H9 (cell line): Measurements from ENCODE around the gene SLC2A4. TPM values are rescaled to one million over a fixed set of nuclear protein-coding genes. Genes with fewer than 3 reads are reported as not detected.
A peak's percentile ranks its signal among the peaks of the same experiment; 100 is the strongest.

ENCODE experiments used
- DNase-seq: peaks from one replicate; pipeline ENCODE4 v3.0.0-alpha.2; 2017
- H2AFZ ChIP-seq: one replicate; pipeline ENCODE4 v1.6.1; 2013; ENCODE audit warnings: mild to moderate bottlenecking, low read length, control low read depth, moderate library complexity
- H2AK5ac ChIP-seq: 2 replicates; pipeline ENCODE4 v1.6.1; 2013; ENCODE audit warnings: low read length, control low read depth, mixed read lengths; ENCODE audit not compliant: insufficient read length
- H2BK120ac ChIP-seq: one replicate; pipeline ENCODE4 v1.6.1; 2013; ENCODE audit warnings: low read depth, mild to moderate bottlenecking, low read length, control low read depth, inconsistent platforms; ENCODE audit not compliant: poor library complexity, severe bottlenecking
- H2BK12ac ChIP-seq: 2 replicates; pipeline ENCODE4 v1.6.1; 2013; ENCODE audit warnings: low read length, control low read depth, mixed read lengths, low read depth; ENCODE audit not compliant: insufficient read length
- H2BK15ac ChIP-seq: 2 replicates; pipeline ENCODE4 v1.6.1; 2013; ENCODE audit warnings: low read depth, low read length, control low read depth
- H2BK20ac ChIP-seq: one replicate; pipeline ENCODE4 v1.6.1; 2013; ENCODE audit warnings: low read depth, mild to moderate bottlenecking, low read length, control low read depth, inconsistent platforms; ENCODE audit not compliant: poor library complexity, severe bottlenecking
- H2BK5ac ChIP-seq: 2 replicates; pipeline ENCODE4 v1.6.1; 2013; ENCODE audit warnings: low read length, control low read depth, mixed read lengths; ENCODE audit not compliant: insufficient read length
- H3K14ac ChIP-seq: 2 replicates; pipeline ENCODE4 v1.6.1; 2013; ENCODE audit warnings: low read length, control low read depth; ENCODE audit not compliant: insufficient read depth
- H3K18ac ChIP-seq: 2 replicates; pipeline ENCODE4 v1.6.1; 2013; ENCODE audit warnings: low read depth, mild to moderate bottlenecking, mixed read lengths, low read length, control low read depth; ENCODE audit not compliant: insufficient read length
- H3K23ac ChIP-seq: 2 replicates; pipeline ENCODE4 v1.6.1; 2013; ENCODE audit warnings: low read length, control low read depth, mixed read lengths, low read depth; ENCODE audit not compliant: insufficient read length
- H3K23me2 ChIP-seq: 2 replicates; pipeline ENCODE4 v1.6.1; 2013; ENCODE audit warnings: low read depth, mild to moderate bottlenecking, mixed read lengths, low read length, control low read depth; ENCODE audit not compliant: insufficient read length, poor library complexity, severe bottlenecking
- H3K27ac ChIP-seq: 2 replicates; pipeline ENCODE4 v1.5.1; 2013; ENCODE audit warnings: low read length, control low read depth, mixed read lengths, low read depth; ENCODE audit not compliant: insufficient read length
- H3K27me3 ChIP-seq: 2 replicates; pipeline ENCODE4 v1.6.1; 2013; ENCODE audit warnings: low read length, control low read depth, inconsistent platforms; ENCODE audit not compliant: insufficient read depth
- H3K4ac ChIP-seq: 2 replicates; pipeline ENCODE4 v1.6.1; 2013; ENCODE audit warnings: low read depth, mild to moderate bottlenecking, control low read depth, inconsistent platforms, low read length, moderate library complexity
- H3K4me1 ChIP-seq: 2 replicates; pipeline ENCODE4 v1.6.1; 2013; ENCODE audit warnings: low read length, control low read depth, inconsistent platforms; ENCODE audit not compliant: insufficient read depth
- H3K4me2 ChIP-seq: 2 replicates; pipeline ENCODE4 v1.6.1; 2013; ENCODE audit warnings: low read length, control low read depth, mixed read lengths; ENCODE audit not compliant: insufficient read length, insufficient read depth
- H3K56ac ChIP-seq: 2 replicates; pipeline ENCODE4 v1.6.1; 2013; ENCODE audit warnings: low read depth, mild to moderate bottlenecking, mixed read lengths, low read length, control low read depth; ENCODE audit not compliant: insufficient read length
- H3K79me1 ChIP-seq: 2 replicates; pipeline ENCODE4 v1.6.1; 2013; ENCODE audit warnings: low read depth, mild to moderate bottlenecking, moderate library complexity, low read length, control low read depth, inconsistent platforms; ENCODE audit not compliant: insufficient read depth, poor library complexity, severe bottlenecking
- H3K79me2 ChIP-seq: 2 replicates; pipeline ENCODE4 v1.6.1; 2013; ENCODE audit warnings: low read length, control low read depth, inconsistent platforms; ENCODE audit not compliant: insufficient read depth
- H3K9ac ChIP-seq: 2 replicates; pipeline ENCODE4 v1.6.1; 2013; ENCODE audit warnings: low read length, control low read depth, mixed read lengths; ENCODE audit not compliant: insufficient read length; ENCODE audit errors: extremely low read depth
- H3K9me3 ChIP-seq: one replicate; pipeline ENCODE4 v1.6.1; 2013; ENCODE audit warnings: low read depth, low read length, inconsistent platforms; ENCODE audit not compliant: control insufficient read depth
- H3T11ph ChIP-seq: one replicate; pipeline ENCODE4 v1.6.1; 2013; ENCODE audit warnings: mild to moderate bottlenecking, low read length, control low read depth, inconsistent platforms
- H4K20me1 ChIP-seq: one replicate; pipeline ENCODE4 v1.6.1; 2013; ENCODE audit not compliant: control insufficient read depth, insufficient read length, insufficient read depth
- H4K5ac ChIP-seq: 2 replicates; pipeline ENCODE4 v1.6.1; 2013; ENCODE audit warnings: low read depth, mild to moderate bottlenecking, mixed read lengths, low read length, control low read depth; ENCODE audit not compliant: insufficient read length
- H4K8ac ChIP-seq: replicated peaks from 2 replicates; pipeline ENCODE4 v1.6.1; 2013; ENCODE audit warnings: low read length, control low read depth, mixed read lengths, low read depth; ENCODE audit not compliant: insufficient read length
- H4K91ac ChIP-seq: 2 replicates; pipeline ENCODE4 v1.6.1; 2013; ENCODE audit warnings: low read depth, mild to moderate bottlenecking, moderate library complexity, mixed read lengths, low read length, control low read depth; ENCODE audit not compliant: insufficient read length
- H3K27ac Mint-ChIP-seq, 3 experiments: 2 replicates in 2 of 3; 3 replicates in 1 of 3; pipeline ENCODE4 v1.8.0; 2020 to 2021; ENCODE audit warnings: mixed read lengths in 3 of 3, mild to moderate bottlenecking in 1 of 3, moderate library complexity in 1 of 3
- H3K27me3 Mint-ChIP-seq: 2 replicates; pipeline ENCODE4 v1.8.0; 2021; ENCODE audit warnings: low read depth, mild to moderate bottlenecking, moderate library complexity, mixed read lengths
- H3K36me3 Mint-ChIP-seq, 3 experiments: 2 replicates in 2 of 3; 3 replicates in 1 of 3; pipeline ENCODE4 v1.8.0; 2020 to 2021; ENCODE audit warnings: low read depth in 3 of 3, mixed read lengths in 3 of 3; ENCODE audit not compliant: insufficient read depth in 1 of 3
- H3K4me1 Mint-ChIP-seq, 2 experiments: 2 replicates each; pipeline ENCODE4 v1.8.0; 2020; ENCODE audit warnings: mixed read lengths in 2 of 2
- H3K4me3 Mint-ChIP-seq, 2 experiments: 2 replicates in 1 of 2; 3 replicates in 1 of 2; pipeline ENCODE4 v1.8.0; 2020 to 2021; ENCODE audit warnings: mild to moderate bottlenecking in 2 of 2, mixed read lengths in 2 of 2, moderate library complexity in 1 of 2
- H3K9me3 Mint-ChIP-seq, 2 experiments: 2 replicates in 1 of 2; 3 replicates in 1 of 2; pipeline ENCODE4 v1.8.0; 2020; ENCODE audit warnings: mild to moderate bottlenecking in 2 of 2, mixed read lengths in 2 of 2, moderate library complexity in 1 of 2
- WGBS: extraction: QIAGEN DNeasy Blood & Tissue Kit; methylation state at CpG from one replicate; pipeline ENCODE4 v1.1.7; 2013; ENCODE audit warnings: missing lambda C conversion rate, low lambda C conversion rate, mixed read lengths; ENCODE audit not compliant: insufficient read length; ENCODE audit errors: extremely low coverage; 5-methylcytosine and 5-hydroxymethylcytosine counted together
- total RNA-seq: library from RNA; stranded (reverse); gene quantifications from 2 replicates; pipeline ENCODE4 v1.2.1, GENCODE V29; 2021
- TF ChIP-seq, protein P1 (sequence below): fragments of 200-600 bp; sonication (generic); conservative IDR thresholded peaks from 3 replicates; pipeline ENCODE4 v1.8.0; 2021; ENCODE audit warnings: antibody characterized with exemption, mild to moderate bottlenecking

The SLC2A4 gene
- total RNA-seq, 1 experiment from 2014 or later, result 4.4 TPM

- Histone ChIP-seq H2AFZ (no peak overlapping the region), H3K4ac (no peak overlapping the region), H2BK12ac (no peak overlapping the region), H4K20me1 (no peaks in the 10 kb centered on the region), H2BK120ac (no peak overlapping the region), H2BK15ac (no peak overlapping the region), H2BK20ac (no peak overlapping the region), H3T11ph (no peak overlapping the region), H3K9me3 (no peaks in the 10 kb centered on the region), H3K14ac (no peak overlapping the region), H3K18ac (no peak overlapping the region), H3K4me2 (no peak overlapping the region), H3K27me3 (no peaks in the 10 kb centered on the region), H4K5ac (no peak overlapping the region), H2AK5ac (no peak overlapping the region), H3K56ac (no peak overlapping the region), H3K79me1 (peaks cover 13% of the 10 kb centered on the region), H3K9ac (peak overlapping the region; percentile 16), H2BK5ac (no peak overlapping the region), H3K27ac (no peak overlapping the region), H3K23ac (no peak overlapping the region), H4K8ac (no peak overlapping the region), H4K91ac (no peak overlapping the region), H3K4me1 (no peaks in the 10 kb centered on the region; the same call in 1 of the 2 replicates), H3K79me2 (peaks cover 23% of the 10 kb centered on the region; the same call in 1 of the 2 replicates), H3K23me2 (peaks cover 6% of the 10 kb centered on the region)
- Mint-ChIP-seq H3K4me1 (peaks cover 31 to 34% of the 10 kb centered on the region in 2 experiments), H3K27ac (0 out of 7 replicates have a peak overlapping the region, but pooled peaks of 1 of the 3 experiments have one; percentile 33), H3K9me3 (no peaks in the 10 kb centered on the region), H3K36me3 (peaks cover 21 to 39% (median 34%) of the 10 kb centered on the region in 3 experiments), H3K4me3 (peak overlapping the region; percentile 16 to 24; a peak in 3 of 5 replicates), H3K27me3 (no peaks in the 10 kb centered on the region)
- WGBS, result no CpG with 5 or more reads among the region's 4 CpGs
- DNase-seq, result no peak
- TF ChIP-seq, protein P1, sequence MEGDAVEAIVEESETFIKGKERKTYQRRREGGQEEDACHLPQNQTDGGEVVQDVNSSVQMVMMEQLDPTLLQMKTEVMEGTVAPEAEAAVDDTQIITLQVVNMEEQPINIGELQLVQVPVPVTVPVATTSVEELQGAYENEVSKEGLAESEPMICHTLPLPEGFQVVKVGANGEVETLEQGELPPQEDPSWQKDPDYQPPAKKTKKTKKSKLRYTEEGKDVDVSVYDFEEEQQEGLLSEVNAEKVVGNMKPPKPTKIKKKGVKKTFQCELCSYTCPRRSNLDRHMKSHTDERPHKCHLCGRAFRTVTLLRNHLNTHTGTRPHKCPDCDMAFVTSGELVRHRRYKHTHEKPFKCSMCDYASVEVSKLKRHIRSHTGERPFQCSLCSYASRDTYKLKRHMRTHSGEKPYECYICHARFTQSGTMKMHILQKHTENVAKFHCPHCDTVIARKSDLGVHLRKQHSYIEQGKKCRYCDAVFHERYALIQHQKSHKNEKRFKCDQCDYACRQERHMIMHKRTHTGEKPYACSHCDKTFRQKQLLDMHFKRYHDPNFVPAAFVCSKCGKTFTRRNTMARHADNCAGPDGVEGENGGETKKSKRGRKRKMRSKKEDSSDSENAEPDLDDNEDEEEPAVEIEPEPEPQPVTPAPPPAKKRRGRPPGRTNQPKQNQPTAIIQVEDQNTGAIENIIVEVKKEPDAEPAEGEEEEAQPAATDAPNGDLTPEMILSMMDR, result no peak
Observed at GRCh38 chr17:7248796-7249195, 32.7 kb upstream of the SLC2A4 start.
